Hepatocyte (in vitro differentiated cells): ENCODE results near the gene PHF2.

ENCODE experiments used
- CTCF ChIP-seq: fragments of 200-600 bp; sonication (generic); IDR thresholded peaks from 2 replicates; pipeline ENCODE4 v1.5.1; 2016; ENCODE audit warnings: antibody characterized with exemption, mild to moderate bottlenecking; ENCODE audit not compliant: poor library complexity
- EZH2 ChIP-seq: fragments of 200-600 bp; sonication (generic); IDR thresholded peaks from 2 replicates; pipeline ENCODE4 v1.6.1; 2016; ENCODE audit warnings: antibody characterized with exemption, mild to moderate bottlenecking, borderline replicate concordance

- TF ChIP-seq CTCF = no peak
- TF ChIP-seq EZH2 = no peak
Measured at GRCh38 chr9:93572636-93573515, 3.5 kb upstream of the PHF2 start.
